KMS-11 (cell line): ENCODE measurements around the gene OTUD7B.

Experiments used
- H2AFZ ChIP-seq: fragments of 200-600 bp; sonication (generic); 2 replicates; pipeline ENCODE4 v1.6.1; 2016; ENCODE audit warnings: antibody characterized with exemption, mixed run types, low read depth
- H3K27ac ChIP-seq: fragments of 200-600 bp; sonication (generic); 2 replicates; pipeline ENCODE4 v1.6.1; 2016; ENCODE audit warnings: mild to moderate bottlenecking, mixed run types
- H3K27me3 ChIP-seq: fragments of 200-600 bp; sonication (generic); 2 replicates; pipeline ENCODE4 v1.6.1; 2017; ENCODE audit warnings: mild to moderate bottlenecking, low read depth, mixed run types, moderate library complexity; ENCODE audit not compliant: insufficient read depth
- H3K36me3 ChIP-seq: fragments of 200-600 bp; sonication (generic); 2 replicates; pipeline ENCODE4 v1.6.1; 2017; ENCODE audit warnings: mild to moderate bottlenecking, mixed run types; ENCODE audit not compliant: insufficient read depth
- H3K4me1 ChIP-seq: fragments of 200-600 bp; sonication (generic); 2 replicates; pipeline ENCODE4 v1.6.1; 2016; ENCODE audit warnings: mild to moderate bottlenecking, low read depth, mixed run types; ENCODE audit not compliant: poor library complexity, severe bottlenecking
- H3K4me2 ChIP-seq: fragments of 200-600 bp; sonication (generic); 2 replicates; pipeline ENCODE4 v1.7.0; 2016; ENCODE audit warnings: mild to moderate bottlenecking, mixed run types
- H3K4me3 ChIP-seq: fragments of 200-600 bp; sonication (generic); IDR thresholded peaks from 2 replicates; pipeline ENCODE4 v1.6.1; 2017; ENCODE audit warnings: low read depth, low read length, mixed read lengths; ENCODE audit not compliant: insufficient read depth
- H3K79me2 ChIP-seq: fragments of 200-600 bp; sonication (generic); 2 replicates; pipeline ENCODE4 v1.6.1; 2016; ENCODE audit warnings: low read depth, mixed run types; ENCODE audit not compliant: insufficient read depth
- H3K9ac ChIP-seq: fragments of 200-600 bp; sonication (generic); 2 replicates; pipeline ENCODE4 v1.6.1; 2016; ENCODE audit warnings: mild to moderate bottlenecking, mixed run types
- H4K20me1 ChIP-seq: fragments of 200-600 bp; sonication (generic); 2 replicates; pipeline ENCODE4 v1.6.1; 2016; ENCODE audit warnings: mild to moderate bottlenecking, mixed run types; ENCODE audit not compliant: insufficient read depth
- CTCF ChIP-seq: fragments of 200-600 bp; sonication (generic); conservative IDR thresholded peaks from 2 replicates; pipeline ENCODE4 v1.6.1; 2017; ENCODE audit warnings: low read depth, mild to moderate bottlenecking, antibody characterized with exemption, low read length, moderate library complexity, mixed read lengths

OTUD7B gene

GRCh38 chr1:150024156-150024555, 13.6 kb upstream of the OTUD7B start:
- Histone ChIP-seq H3K4me3 (no peak overlapping the region), H3K4me2 (no peak overlapping the region), H3K27me3 (no peaks in the 10 kb centered on the region), H3K4me1 (no peaks in the 10 kb centered on the region), H3K9ac (no peak overlapping the region), H2AFZ (no peak overlapping the region), H3K36me3 (no peaks in the 10 kb centered on the region), H4K20me1 (no peaks in the 10 kb centered on the region), H3K79me2 (no peaks in the 10 kb centered on the region), H3K27ac (no peak overlapping the region)
- no peak for TF ChIP-seq CTCF

DNA sequence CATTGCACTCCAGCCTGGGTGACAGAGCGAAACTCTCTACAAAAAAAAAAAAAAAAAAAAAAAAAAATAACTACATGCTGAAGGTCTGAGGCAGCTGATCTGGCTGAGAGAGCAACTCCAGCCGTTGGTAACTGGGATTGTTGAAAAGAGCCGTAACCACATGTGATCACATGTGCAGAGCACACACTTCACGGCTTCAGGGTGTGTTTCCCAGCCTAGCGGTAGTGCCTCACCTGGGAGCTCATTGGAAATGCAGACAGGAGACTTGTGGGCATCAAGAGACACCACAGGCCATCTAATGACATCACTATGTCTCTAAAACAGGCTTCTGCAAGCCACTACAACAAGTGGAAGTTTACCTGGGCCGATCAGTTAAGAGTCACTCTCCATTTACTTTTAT, 11.8 kb upstream of the OTUD7B start:
- no peaks in the 10 kb centered on the region for H4K20me1 ChIP-seq
- H3K4me2 ChIP-seq: no peak overlapping the region
- no peaks in the 10 kb centered on the region for H3K36me3 ChIP-seq
- H3K4me1 ChIP-seq: no peaks in the 10 kb centered on the region
- TF ChIP-seq CTCF: no peak
- H3K4me3 ChIP-seq: no peak overlapping the region
- H3K27ac ChIP-seq: no peak overlapping the region
- no peaks in the 10 kb centered on the region for H3K27me3 ChIP-seq
- H3K79me2 ChIP-seq: no peaks in the 10 kb centered on the region
- H3K9ac ChIP-seq: no peak overlapping the region
- no peak overlapping the region for H2AFZ ChIP-seq

DNA sequence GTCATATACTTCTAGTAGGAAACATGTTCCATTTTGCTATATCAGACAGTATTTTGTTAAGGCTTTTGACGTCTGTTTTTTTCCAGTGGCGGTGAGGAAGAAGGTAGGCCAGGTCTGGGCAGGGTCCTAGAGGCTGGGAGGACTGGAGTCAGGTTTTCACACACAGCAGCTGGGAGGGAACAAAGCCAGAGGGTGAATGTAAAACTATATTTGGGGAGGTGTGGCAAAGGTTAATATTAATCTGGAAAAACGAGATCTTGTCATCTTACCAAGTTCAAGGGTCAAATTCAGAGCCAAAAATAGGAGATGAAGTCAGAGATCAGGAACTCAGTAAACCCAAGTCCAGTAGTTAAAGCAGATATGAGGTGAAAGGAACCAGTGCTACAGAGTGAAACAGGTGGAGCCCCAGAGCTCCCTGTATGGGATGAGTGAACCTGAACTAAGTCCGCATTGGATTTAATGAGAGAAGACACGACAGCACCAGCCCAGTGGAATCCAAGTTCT, 10.7 kb upstream of the OTUD7B start:
- Histone ChIP-seq H3K4me3 (no peak overlapping the region), H3K27ac (no peak overlapping the region), H3K4me1 (no peaks in the 10 kb centered on the region), H3K36me3 (no peaks in the 10 kb centered on the region), H3K4me2 (no peak overlapping the region), H3K79me2 (no peaks in the 10 kb centered on the region), H2AFZ (no peak overlapping the region), H3K9ac (no peak overlapping the region), H4K20me1 (no peaks in the 10 kb centered on the region), H3K27me3 (no peaks in the 10 kb centered on the region)
- no peak for TF ChIP-seq CTCF

DNA sequence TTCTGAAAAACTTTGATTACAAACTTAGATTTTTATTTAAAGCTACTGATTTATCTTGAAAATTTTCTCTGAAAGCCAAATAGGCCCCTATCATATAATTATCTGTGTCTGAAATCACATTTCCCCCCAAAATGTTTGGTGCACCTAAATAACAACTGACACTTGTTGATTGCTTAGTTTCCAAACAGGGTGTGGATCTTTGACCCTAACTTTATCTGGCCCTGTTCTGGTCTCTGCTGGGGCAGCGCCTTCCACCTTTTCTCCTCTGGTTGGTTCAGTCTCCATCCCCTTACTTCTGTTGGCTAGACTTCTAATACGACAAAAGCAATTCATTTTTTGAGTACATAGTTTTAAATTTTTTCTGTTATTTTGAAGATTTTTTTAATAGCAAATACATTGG, 10.2 kb upstream of the OTUD7B start:
- no peak overlapping the region for H2AFZ ChIP-seq
- H3K27ac ChIP-seq: no peak overlapping the region
- H3K27me3 ChIP-seq: no peaks in the 10 kb centered on the region
- no peaks in the 10 kb centered on the region for H4K20me1 ChIP-seq
- no peak overlapping the region for H3K9ac ChIP-seq
- TF ChIP-seq CTCF: no peak
- H3K79me2 ChIP-seq: no peaks in the 10 kb centered on the region
- H3K4me3 ChIP-seq: no peak overlapping the region
- H3K4me1 ChIP-seq: no peaks in the 10 kb centered on the region
- no peak overlapping the region for H3K4me2 ChIP-seq
- H3K36me3 ChIP-seq: no peaks in the 10 kb centered on the region
